GM19455 (cell line): Measurements from ENCODE around the gene APOE.
"Not testable (repeated sequence)": the region's sequence is repeated elsewhere in the genome, so short reads cannot be mapped to it uniquely, and the experiment has no call there.

Source experiments
- ATAC-seq: cut with Tn5 transposase; IDR thresholded peaks from one replicate; pipeline ENCODE4 v1.9.1; 2021; ENCODE audit not compliant: unreplicated experiment

Gene APOE

GRCh38 chr19:44883922-44884321, 21.7 kb upstream of the APOE start:
- no peak for ATAC-seq

GRCh38 chr19:44884566-44884965, 21.0 kb upstream of the APOE start:
- no peak for ATAC-seq

- no peak for ATAC-seq
Observed at GRCh38 chr19:44886141-44886540, 19.5 kb upstream of the APOE start.

GRCh38 chr19:44887648-44888047, 17.9 kb upstream of the APOE start:
- ATAC-seq, result no peak

- ATAC-seq, result not testable (repeated sequence)
Observed at GRCh38 chr19:44888335-44888734, 17.3 kb upstream of the APOE start.

- ATAC-seq, result no peak
Observed at GRCh38 chr19:44889830-44890365, 15.7 kb upstream of the APOE start.

GRCh38 chr19:44890366-44891015, 15.1 kb upstream of the APOE start:
- ATAC-seq, result peak; percentile 83

GRCh38 chr19:44891016-44891882, 14.3 kb upstream of the APOE start, which contains the start of gene TOMM40:
Gene TOMM40 (plus strand): TSS chr19:44891254. CDS start chr19:44891416, 162 bp downstream.
- ATAC-seq, result peak; percentile 63

GRCh38 chr19:44892932-44893331, 12.7 kb upstream of the APOE start:
- no peak for ATAC-seq

GRCh38 chr19:44893332-44894051, 12.1 kb upstream of the APOE start:
- no peak for ATAC-seq

- no peak for ATAC-seq
Observed at GRCh38 chr19:44894052-44894400, 11.6 kb upstream of the APOE start.

- ATAC-seq, result no peak
Observed at GRCh38 chr19:44894946-44895345, 10.7 kb upstream of the APOE start.

- no peak for ATAC-seq
Observed at GRCh38 chr19:44897835-44898234, 7.8 kb upstream of the APOE start.

GRCh38 chr19:44900328-44901244, 5.0 kb upstream of the APOE start:
- no peak for ATAC-seq

- no peak for ATAC-seq
Observed at GRCh38 chr19:44903216-44903601, 2.4 kb upstream of the APOE start.

- ATAC-seq, result no peak
Observed at GRCh38 chr19:44903602-44904425, 1.8 kb upstream of the APOE start.

GRCh38 chr19:44904426-44904994, 1.1 kb upstream of the APOE start:
- no peak for ATAC-seq

GRCh38 chr19:44907613-44908012, 2.0 kb downstream of the APOE start:
- no peak for ATAC-seq
